HG03439 (cell line): ENCODE measurements around the gene TMOD4.
"Not testable (repeated sequence)": the region's sequence is repeated elsewhere in the genome, so short reads cannot be mapped to it uniquely, and the experiment has no call there.

Experiments
- ATAC-seq: cut with Tn5 transposase; IDR thresholded peaks from one replicate; pipeline ENCODE4 v1.9.1; 2021; ENCODE audit warnings: mild to moderate bottlenecking, moderate library complexity; ENCODE audit not compliant: unreplicated experiment

Gene TMOD4

DNA sequence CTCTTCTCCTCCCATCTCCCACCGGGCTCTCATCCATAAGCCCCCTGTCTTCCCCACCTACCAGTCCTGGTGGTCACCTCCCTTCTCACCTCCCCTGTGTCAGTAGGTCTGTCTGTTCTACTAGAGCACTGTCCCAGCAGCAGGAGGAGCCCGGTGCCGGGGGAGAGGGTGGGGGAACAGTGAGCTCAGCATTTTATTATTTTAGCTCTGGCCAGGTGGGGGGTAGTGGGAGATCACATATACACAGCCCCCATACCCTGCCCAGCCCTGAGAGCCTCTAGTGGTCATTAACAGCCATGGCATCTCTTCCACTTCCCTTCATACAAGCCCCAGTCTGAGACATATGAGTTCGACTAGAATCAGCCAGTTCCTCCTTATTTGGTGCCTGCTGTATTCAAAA is at the start of gene TMOD4:
TSS of gene TMOD4 (minus strand) at position 119 of the 400 bp plus-strand sequence. CDS start 1,106 bp downstream, outside the sequence.
- ATAC-seq, result no peak

DNA sequence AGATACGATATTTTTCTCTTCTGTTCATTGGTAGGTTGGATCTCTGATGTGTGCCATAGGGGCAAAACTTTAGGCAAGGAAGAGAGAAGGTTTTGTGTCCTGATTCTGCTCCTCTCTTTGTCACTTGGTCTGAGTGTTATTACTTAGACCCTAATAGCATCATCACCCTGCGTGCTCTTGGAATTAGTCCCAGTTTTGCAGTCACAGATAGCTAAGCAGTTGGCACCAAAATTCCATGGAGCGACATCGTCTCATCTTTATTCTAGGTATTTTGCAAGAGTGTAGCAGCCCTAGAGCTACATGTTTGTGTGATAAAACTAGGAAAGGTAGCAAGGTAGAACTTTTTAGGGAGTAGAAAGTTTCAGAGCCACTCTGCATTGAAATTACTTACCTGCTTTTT is 46.3 kb upstream of the TMOD4 start:
- ATAC-seq, result no peak

DNA sequence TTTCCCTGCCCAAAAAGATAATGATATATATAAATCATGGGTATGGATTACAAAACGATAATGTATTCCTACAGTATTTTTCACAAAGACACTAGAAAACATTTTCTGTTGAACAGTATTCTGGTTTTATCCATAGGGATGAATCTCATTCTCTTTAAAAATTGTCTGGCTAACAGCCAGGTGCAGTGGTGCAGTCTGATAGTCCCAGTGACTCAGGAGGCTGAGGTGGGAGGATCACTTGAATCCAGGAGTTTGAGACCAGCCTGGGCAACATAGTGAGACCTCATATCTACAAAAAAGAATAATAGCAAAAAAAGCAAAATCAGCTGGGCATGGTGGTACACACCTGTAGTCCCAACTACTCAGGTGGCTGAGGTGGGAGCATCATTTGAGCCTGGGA is 45.8 kb upstream of the TMOD4 start:
- ATAC-seq, result no peak

DNA sequence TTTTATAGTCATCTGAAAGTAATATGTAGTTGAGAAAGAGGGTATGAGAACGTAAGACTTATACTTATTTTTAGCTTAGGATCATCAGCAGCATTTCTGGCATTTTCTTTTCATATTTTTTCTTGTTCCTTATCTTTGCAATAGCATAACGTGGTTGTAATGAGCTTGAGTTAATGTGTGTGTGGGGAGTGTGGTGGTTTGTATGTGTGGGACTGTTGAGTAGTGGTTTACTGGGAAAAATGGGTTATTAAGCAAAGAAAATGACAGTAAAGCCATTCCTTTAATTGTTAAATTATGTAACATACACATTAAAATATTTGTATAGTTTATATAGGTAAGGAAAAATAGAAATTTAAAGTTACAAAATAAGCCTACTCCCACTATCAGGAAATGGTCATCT is 37.8 kb upstream of the TMOD4 start:
- ATAC-seq, result no peak

DNA sequence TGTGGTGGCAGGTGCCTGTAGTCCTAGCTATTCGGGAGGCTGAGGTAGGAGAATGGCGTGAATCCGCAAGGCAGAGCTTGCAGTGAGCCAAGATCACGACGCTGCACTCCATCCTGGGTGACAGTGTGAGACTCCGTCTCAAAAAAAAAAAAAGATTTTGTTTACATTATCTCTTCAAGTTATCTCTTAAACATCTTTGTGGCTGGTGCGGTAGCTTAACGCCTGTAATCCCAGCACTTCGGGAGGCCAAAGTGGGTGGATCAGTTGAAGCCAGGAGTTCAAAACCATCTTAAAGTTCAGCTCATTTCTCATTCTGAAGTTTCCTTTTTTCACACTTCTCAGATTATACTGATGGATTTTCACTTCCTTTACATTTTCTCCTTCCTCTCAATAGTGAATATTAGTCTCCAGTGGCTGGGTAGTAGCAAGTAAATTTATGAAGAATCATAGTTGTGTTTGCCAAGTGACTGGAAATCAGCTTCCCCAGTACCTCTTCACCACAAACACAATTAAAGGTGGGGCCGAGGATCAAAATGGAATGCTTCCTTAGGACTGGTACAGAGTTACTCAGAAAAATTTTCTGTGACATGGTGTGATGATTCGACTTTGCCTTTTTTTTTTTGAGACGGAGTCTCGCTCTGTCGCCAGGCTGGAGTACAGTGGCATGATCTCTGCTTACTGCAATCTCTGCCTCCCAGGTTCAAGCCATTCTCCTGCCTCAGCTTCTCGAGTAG is 36.4 kb upstream of the TMOD4 start:
- ATAC-seq, result no peak

DNA sequence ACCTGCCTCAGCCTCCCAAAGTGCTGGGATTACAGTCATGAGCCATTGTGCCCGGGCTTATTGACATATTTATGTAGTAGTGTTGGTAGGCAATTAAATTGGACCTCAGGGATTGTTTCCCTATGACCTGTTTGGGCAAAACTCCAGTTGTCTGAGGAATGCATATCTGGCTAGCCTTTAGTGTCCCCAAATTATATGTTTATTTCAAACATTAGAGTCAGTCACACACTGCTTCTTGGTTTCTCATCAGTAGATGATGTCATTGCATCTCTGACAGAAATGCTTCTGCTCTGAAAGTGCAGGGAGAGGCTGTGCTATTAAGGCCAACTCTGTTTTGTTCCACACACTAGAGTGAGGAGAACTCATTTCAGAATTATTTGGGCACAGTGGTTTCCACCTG is 35.0 kb upstream of the TMOD4 start:
- ATAC-seq, result no peak

DNA sequence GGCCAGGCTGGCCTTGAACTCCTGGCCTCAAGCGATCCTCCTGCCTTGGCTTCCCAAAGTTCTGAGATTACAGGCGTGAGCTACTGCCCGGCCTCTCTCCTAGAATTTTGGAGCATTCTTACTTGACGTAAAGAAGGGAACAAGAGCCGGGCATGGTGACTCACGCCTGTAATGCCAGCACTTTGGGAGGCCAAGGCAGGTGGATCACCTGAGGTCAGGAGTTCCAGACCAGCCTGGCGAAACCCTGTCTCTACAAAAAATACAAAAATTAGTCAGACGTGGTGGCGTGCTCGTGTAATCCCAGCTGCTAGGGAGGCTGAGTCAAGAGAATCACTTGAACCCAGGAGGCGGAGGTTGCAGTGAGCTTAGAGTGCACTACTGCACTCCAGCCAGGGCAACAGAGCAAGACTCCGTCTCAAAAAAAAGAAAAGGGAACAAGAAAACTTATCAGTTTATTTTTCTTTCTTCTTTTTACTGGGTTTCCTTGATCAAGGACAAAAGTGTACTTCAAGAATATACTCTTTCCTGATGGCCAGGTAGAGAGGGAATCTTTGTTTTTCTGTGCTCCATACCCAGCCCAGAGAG is 29.7 kb upstream of the TMOD4 start:
- not testable (repeated sequence) for ATAC-seq

DNA sequence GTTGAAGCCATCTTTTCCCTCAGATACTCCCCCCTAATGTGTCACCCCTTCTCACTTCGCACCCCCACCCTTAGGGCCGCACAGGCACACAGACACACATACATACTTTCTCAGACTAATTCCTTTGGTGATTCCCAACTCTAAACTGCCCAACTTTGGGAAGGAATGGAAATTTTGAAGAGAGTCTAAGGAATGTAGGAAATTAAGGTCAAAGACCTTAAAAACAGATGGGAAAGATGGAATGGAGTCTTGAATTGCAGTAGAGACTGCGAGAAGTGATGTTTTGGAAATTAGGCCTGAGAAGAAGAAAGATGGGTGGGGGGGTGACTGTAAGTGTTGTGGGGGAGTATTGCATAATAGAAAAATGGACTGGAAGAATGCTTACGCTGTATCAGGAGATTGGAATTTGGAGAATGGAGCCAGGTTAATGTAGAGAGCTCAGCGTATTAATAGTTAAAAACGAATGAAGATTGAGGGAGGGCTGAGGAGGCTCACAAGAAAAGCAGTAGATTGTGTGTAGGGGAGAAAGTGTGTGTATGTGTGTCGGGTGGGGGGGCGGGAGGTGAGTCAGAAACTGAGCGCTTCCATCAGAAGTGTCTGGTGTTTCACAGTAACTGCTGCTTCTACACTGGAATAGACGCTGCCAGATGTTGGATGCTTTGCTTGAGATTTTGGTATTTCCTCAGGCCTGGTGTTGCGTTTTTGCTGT is 24.2 kb upstream of the TMOD4 start:
- ATAC-seq, result no peak

DNA sequence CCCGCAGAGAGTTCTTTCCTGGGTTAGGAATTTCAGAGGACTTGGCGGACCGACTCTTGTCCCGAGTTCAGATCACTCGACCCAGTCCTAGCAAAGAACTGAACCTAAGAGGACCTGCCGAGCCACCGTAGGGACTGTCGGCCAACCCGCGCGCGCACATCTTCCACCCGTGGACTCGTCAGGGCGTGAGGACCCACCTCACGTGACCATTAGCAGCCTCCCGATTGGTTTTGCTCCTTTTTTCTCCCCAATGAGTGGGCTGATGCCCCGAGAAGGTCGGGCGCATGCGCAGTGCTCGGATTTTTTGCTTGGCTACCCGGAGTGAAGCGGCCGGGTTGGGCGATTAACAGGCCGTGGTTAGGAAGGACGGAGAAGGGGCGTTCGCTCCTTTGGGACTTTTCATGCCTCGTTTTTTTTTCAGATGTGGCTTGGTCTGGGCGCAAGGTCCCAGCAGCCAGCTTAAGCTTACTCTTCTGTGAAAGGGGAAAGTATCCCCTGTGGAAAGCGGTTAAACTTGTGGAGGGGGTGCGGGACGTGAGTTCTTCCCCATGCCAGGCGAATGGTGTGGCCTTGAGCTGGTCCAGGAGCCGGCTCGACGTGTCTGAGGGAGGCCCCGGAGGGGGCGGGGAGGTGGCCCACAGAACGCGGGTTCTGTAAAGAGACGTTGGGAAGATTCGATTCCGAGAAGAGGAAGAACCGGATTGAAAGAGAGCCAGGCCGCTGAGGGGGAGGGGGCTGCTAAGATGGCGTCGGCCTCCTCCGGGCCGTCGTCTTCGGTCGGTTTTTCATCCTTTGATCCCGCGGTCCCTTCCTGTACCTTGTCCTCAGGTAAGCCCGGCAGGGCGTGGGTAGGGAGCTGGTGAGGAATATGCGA is 22.7 kb upstream of the TMOD4 start, which contains the start of gene PIP5K1A:
TSS of gene PIP5K1A (plus strand) at position 299 of the 874 bp plus-strand sequence. CDS start at position 744, 445 bp downstream.
- ATAC-seq, result peak; percentile 77

DNA sequence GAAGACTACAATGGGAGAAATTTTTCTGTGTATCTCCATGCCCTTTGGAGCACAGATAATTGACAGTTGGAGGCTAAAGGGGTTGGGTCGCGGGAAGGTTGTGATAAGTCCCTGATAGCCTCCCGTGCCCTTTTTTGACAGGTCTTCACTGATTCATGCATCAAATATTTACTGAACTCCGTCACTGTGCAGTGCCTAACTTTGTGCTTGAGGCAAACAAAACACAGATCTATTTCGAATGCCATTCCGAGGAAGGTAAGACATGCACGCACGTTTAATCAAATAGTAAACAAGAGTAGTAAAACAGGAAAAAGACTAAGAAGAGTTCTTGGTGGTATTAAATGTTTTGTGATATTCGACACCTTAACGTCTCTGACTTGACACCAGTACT is 22.1 kb upstream of the TMOD4 start:
- no peak for ATAC-seq

DNA sequence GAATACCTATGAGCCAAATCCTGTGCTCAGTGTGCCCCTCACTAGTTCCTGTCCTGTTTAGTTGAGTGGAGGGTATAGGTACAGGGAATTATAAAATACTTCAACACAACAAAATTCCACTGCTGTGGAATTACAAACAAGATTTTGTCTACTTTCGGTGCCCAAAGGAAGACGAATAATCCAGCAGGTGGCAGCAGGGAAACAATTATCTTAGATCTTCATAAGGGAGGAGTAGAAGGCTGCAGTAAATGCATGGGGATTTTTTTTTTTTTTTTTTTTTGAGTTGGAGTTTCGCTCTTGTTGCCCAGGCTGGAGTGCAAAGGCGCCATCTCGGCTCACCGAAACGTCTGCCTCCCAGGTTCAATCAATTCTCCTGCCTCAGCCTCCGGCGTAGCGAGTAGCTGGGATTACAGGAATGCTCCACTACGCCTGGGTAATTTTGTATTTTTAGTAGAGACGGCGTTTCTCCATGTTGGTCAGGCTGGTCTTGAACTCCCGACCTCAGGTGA is 20.6 kb upstream of the TMOD4 start:
- no peak for ATAC-seq

DNA sequence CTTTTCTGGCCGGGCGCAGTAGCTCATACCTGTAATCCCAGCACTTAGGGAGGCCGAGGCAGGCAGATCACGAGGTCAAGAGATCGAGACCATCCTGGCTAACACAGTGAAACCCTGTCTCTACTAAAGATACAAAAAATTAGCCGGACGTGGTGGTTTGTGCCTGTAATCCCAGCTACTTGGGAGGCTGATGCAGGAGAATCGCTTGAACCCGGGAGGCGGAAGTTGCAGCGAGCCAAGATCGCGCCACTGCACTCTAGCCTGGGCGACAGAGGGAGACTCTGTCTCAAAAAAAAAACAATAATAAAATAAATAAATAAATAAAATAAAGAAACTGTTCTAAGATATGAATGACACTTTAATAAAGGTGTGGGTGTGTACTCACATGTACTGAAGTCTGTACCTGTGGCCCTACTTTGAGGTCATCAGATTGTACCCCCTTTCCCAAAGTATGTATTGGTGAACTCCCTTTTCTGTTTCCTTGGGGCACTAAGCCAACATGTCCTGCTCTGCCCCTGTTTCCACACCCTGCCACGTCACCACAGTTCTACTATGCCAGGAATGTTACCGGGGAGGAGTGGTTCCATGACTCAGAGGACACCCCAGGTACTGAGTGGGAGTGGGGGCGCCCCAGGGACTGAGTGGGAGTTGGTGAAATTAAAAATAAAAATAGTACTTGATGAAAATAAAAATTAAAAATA is 19.3 kb upstream of the TMOD4 start:
- not testable (repeated sequence) for ATAC-seq

DNA sequence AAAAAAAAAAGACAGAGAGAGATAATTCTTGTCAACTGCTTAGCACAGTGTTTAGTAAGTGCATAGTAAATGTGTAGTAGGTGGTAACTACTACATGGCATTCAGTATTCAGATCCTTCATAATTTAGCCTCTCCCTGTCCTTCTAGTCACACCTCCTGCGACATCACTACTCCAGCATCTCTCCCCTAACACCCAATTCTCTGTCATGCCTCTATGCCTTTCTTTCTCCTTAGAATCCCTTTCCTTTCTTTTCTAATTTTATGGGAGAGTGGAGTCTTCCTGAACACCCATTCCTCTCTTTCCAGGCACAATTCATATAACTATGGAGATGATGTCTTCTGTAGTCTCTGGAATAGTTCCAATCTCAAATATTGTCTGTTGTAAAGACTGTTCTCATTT is 18.1 kb upstream of the TMOD4 start:
- ATAC-seq, result no peak

DNA sequence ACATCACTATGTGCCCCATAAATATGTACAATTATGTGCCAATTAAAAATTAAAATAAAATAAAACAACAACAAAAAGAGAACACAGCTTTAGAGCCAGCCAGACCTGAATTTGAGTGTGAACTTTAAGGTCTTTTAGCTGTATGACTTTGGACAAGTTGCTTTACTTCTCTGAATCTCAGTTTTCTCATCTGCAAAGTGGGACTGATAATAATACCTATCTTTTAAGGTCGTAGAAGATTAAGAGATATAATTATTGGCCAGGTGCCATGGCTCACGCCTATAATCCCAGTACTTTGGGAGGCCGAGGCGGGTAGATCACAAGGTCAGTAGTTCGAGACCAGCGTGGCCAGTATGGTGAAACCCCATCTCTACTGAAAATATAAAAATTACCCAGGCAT is 17.5 kb upstream of the TMOD4 start:
- ATAC-seq, result no peak

DNA sequence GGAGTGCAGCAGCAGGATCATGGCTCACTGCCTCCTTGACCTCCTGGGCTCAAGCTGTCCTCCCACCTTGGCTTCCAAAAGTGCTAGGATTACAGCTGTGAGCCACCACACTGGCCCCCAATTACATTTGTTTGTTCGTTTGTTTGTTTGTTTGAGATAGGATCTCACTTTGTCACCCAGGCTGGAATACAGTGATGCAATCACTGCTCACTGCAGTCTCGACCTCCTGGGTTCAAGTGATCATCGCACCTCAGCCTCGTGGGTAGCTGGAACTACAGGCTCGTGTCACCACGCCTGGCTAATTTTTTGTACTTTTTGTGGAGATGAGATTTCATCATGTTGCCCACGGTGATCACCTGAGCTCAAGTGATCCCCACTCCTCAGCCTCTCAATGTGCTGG is 16.3 kb upstream of the TMOD4 start:
- no peak for ATAC-seq

DNA sequence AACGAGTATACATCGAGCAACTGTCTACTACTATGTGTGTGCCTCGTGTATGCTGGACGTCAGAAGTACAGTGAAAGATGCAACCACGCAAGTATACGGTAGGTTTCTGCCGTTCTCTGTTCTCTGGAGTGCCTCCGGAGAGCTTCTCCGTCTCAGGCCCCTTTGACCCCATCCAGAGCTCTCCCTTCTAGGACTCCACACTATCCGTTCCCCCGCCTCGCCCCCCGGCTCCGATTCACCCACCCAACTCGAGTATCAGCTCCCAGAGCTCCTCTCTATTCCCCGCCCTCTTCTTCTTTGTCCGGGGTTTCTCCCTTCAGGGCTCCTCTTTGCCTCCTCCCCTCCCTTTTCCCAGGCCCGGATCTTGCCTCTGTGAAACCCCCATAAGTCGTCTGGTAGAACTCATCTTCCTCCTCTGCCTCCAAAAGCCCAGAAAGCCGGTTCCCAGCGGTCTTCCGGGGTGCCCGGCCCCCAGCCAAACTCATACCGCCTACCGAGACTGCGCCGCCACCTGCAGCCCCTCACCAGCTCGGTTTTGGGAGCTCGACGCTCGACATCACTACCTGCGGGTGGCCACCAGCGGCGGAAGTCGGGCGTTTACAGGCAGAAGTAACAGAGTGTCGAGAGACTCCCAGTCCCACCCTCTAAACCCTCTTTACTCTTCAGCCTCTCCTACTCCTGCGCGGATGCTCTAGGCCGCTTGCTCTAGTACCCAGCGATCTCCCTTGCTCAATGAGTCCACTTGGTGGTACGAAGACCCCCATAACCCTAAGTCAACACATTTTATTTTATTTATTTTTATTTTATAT is 14.1 kb upstream of the TMOD4 start, which contains the start of gene VPS72:
TSS of gene VPS72 (minus strand) at position 561 of the 809 bp plus-strand sequence. CDS start at position 485, 76 bp downstream.
- ATAC-seq, result peak; percentile 84

DNA sequence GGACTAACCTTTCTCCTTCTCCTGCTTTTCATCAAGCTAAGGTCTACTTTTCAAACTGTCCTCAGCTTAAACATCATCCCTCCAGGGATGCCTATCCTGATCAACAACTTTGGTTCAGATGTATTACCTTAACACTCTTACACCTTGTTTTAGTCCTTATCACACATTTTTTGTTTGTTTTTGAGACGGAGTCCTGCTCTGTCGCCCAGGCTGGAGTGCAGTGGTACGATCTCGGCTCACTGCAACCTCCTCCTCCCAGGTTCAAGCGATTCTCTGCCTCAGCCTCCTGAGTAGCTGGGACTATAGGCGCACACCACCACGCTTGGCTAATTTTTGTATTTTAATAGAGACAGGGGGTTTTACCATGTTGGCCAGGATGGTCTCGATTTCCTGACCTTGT is 12.9 kb upstream of the TMOD4 start:
- not testable (repeated sequence) for ATAC-seq

DNA sequence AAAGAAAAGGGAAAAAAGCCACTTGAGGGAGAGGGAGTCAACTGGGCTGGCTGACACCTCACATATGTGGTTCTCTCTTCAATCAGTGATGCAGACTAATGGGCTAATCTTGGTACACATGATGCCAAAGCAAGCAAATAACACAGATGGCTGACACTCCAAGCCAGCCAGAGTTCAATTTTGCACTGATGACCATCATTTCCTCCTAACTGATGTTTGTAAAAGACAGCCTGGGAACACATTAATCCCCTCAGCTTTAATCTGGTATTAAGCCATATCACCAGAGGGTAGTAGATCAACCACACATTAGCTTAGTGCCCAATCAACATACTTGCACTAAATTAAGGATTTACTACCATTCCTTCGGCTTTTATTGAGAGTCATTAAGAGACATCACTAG is 11.4 kb upstream of the TMOD4 start:
- no peak for ATAC-seq

DNA sequence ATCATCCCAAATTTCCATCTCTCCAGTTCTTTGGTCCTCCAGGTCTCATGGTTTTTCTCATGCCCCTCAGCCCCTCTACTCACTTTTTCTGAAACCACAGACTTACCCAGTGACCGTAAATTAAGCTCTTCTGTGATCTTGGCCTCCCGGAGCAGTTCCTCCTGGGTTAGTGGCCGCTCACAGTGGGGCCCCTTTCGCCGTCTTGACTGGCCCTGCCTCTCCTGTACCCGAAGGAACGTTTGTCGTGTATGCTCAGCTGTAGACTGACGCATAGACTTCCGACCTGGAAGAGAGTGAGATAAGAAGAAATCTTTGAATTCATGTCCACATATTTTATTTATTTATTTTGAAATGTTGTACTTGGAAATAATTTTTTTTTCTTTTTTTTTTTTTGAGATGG is 8.4 kb upstream of the TMOD4 start:
- ATAC-seq, result no peak
